Duodenal mucosa (tissue), 2 donors: ENCODE results near the gene NEO1.
"Not testable (repeated sequence)": the region's sequence is repeated elsewhere in the genome, so short reads cannot be mapped to it uniquely, and the experiment has no call there.

Source experiments
- H3K27ac ChIP-seq: one replicate; pipeline ENCODE4 v1.7.0; 2013; ENCODE audit warnings: low read depth, low read length
- H3K27me3 ChIP-seq, 2 donors: one replicate each; pipeline ENCODE4 v1.7.0; 2013; ENCODE audit warnings: low read length in 2 of 2, control low read depth in 1 of 2; ENCODE audit not compliant: insufficient read depth in 2 of 2, control insufficient read depth in 1 of 2
- H3K36me3 ChIP-seq, 2 donors: one replicate each; pipeline ENCODE4 v1.7.0; 2013; ENCODE audit warnings: low read length in 2 of 2, control low read depth in 1 of 2; ENCODE audit not compliant: insufficient read depth in 2 of 2, control insufficient read depth in 1 of 2
- H3K4me1 ChIP-seq, 2 donors: one replicate each; pipeline ENCODE4 v1.7.0; 2013; ENCODE audit warnings: low read length in 2 of 2, control low read depth in 1 of 2; ENCODE audit not compliant: insufficient read depth in 2 of 2, control insufficient read depth in 1 of 2
- H3K4me3 ChIP-seq, 2 donors: one replicate each; pipeline ENCODE4 v1.7.0; 2013; ENCODE audit warnings: low read length in 2 of 2, low read depth in 1 of 2
- H3K9ac ChIP-seq, 2 donors: one replicate each; pipeline ENCODE4 v1.7.0; 2013; ENCODE audit warnings: low read length in 2 of 2, low read depth in 1 of 2
- H3K9me3 ChIP-seq, 2 donors: one replicate each; pipeline ENCODE4 v1.7.0; 2013; ENCODE audit warnings: low read length in 2 of 2, control low read depth in 1 of 2; ENCODE audit not compliant: control insufficient read depth in 1 of 2

NEO1 gene

GRCh38 chr15:73291441-73291840, 239.2 kb downstream of the NEO1 start:
- no peaks in the 10 kb centered on the region for H3K9me3 ChIP-seq
- H3K36me3 ChIP-seq, result peaks cover 37 to 66% of the 10 kb centered on the region in 2 donors
- no peak overlapping the region for H3K4me3 ChIP-seq
- no peaks in the 10 kb centered on the region for H3K4me1 ChIP-seq
- no peak overlapping the region for H3K9ac ChIP-seq
- H3K27me3 ChIP-seq, result no peaks in the 10 kb centered on the region
- H3K27ac ChIP-seq, result no peak overlapping the region

DNA sequence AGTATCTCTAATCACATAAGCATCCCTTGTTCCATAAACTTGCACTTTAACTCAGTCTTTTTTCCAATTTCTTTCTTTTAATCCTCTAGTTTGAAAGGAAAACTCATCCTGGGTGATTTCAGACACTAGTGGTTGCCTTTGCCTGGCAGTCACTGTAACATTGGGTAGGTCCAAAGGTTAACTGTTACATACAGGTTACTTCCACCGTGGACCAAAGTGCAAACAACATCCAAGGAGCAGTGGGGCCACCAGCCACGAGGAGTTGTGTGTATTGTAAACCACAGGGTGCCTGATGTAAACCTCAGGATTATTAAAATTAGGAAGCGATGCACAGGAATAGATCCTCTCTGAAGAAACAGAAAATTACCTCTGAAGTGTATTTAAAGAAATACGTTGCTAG, 241.5 kb downstream of the NEO1 start:
- H3K4me1 ChIP-seq, result peaks cover 0 to 5% of the 10 kb centered on the region in 2 donors
- no peak overlapping the region for H3K9ac ChIP-seq
- H3K4me3 ChIP-seq, result no peak overlapping the region
- peaks cover 43 to 56% of the 10 kb centered on the region in 2 donors for H3K36me3 ChIP-seq
- no peak overlapping the region for H3K27ac ChIP-seq
- H3K9me3 ChIP-seq, result no peaks in the 10 kb centered on the region
- no peaks in the 10 kb centered on the region for H3K27me3 ChIP-seq

DNA sequence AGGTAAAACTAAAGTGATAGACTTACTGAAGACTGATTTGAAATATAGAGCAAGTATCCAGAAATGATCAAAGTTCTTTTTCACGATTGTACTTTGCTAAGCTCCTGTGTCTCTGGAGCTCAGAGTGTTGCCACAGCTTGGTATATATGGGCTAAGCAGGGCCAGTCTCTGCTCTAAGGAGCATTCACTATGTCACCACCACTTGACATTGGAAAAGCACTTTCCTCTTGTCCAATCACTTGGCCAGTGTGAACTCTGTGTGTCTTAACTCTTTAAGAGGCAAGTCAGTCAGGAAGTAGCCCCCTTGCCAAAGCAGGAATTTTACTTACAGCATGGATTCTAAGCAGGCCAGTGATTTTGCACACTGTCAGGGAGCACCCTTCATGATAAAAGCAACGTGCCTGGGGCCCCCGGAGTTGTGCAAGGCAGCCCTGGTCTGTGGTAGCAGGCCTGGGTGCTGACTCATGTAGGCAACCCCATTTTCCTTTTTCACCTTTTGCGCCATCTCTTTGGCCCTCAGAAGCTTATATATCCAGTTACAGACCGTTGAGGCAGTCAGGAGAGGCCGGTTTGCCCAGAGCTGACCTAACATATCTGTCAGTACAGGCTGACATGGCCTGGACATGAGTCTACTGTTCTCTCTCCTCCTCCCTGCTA, 243.5 kb downstream of the NEO1 start:
- no peak overlapping the region for H3K27ac ChIP-seq
- H3K4me3 ChIP-seq, result no peak overlapping the region
- no peaks in the 10 kb centered on the region for H3K27me3 ChIP-seq
- no peak overlapping the region for H3K9ac ChIP-seq
- peaks cover 38 to 46% of the 10 kb centered on the region in 2 donors for H3K36me3 ChIP-seq
- H3K9me3 ChIP-seq, result no peaks in the 10 kb centered on the region
- peaks cover 0 to 7% of the 10 kb centered on the region in 2 donors for H3K4me1 ChIP-seq

DNA sequence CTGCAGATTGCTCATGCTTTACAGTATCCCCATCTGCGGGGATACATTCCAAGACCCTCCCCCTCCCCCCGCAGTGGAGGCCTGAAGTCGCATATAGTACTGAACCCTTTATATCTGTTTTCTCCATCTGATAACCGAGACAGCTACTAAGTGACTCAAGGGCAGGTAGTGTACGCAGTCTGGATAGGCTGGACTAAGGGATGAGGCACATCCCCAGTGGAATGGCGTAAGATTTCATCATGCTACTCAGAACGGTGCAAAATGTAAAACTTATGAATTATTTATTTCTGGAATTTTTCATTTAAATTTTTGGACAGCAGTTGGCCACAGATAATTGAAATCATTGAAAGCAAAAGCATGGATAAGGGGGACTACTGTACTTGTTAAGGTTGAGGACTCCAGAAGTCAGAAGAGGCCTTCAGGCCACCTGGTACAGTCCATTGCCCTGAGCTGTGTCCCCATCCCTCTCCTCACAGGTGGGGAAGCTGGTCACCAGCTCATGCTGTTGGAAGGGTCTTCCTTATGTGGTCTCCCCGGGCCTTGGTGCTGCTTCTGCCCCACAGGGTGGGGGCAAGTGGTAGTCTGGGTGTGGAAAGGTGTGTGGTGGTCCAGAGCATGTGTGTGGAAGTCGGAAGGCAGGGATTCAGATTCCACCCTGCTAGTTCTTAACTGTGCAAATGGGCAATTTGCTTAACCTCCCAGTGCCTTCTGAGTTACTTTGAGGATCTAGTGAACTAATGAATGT, 244.5 kb downstream of the NEO1 start:
- Histone ChIP-seq H3K9me3 (no peaks in the 10 kb centered on the region), H3K4me3 (no peak overlapping the region), H3K27me3 (no peaks in the 10 kb centered on the region), H3K4me1 (peaks cover 0 to 7% of the 10 kb centered on the region in 2 donors), H3K9ac (no peak overlapping the region), H3K36me3 (peaks cover 42 to 53% of the 10 kb centered on the region in 2 donors), H3K27ac (no peak overlapping the region)

DNA sequence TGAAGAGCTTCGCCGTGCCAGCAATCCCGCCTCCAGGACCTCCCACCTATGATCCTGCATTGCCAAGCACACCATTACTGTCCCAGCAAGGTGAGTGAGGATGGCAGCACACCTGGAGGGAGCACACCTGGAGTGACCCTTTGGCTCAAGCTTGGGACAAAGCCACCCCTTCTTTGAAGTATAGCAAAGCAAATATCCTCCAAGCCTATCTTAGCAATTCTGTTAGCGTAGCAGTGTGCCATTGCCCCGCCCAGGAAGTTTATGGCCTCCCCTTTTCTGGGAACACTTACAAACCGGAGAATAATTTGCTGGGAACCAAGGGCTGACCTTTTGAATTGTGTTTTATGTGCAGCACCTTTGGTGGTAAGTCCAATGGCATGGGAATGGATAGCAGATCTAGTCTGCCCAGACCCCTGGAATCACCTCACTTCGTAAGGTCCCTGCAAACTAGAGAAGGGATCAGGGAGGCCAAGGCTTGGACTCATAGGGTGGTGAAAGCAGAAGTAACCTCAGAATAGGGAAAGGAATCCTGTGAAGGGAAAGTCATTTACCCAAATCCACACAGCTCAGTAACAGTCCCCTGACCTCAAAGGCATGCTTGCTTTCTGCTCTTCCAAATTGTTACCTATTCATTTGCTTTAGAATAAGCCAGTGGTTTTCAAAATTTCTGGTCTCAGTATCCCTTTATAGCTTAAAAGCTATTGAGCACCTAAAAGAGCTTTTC, 246.4 kb downstream of the NEO1 start:
- H3K27me3 ChIP-seq, result no peaks in the 10 kb centered on the region
- H3K9me3 ChIP-seq, result no peaks in the 10 kb centered on the region
- no peak overlapping the region for H3K4me3 ChIP-seq
- H3K27ac ChIP-seq, result no peak overlapping the region
- H3K36me3 ChIP-seq, result peaks cover 46 to 58% of the 10 kb centered on the region in 2 donors
- H3K9ac ChIP-seq, result no peak overlapping the region
- H3K4me1 ChIP-seq, result peaks cover 0 to 7% of the 10 kb centered on the region in 2 donors

DNA sequence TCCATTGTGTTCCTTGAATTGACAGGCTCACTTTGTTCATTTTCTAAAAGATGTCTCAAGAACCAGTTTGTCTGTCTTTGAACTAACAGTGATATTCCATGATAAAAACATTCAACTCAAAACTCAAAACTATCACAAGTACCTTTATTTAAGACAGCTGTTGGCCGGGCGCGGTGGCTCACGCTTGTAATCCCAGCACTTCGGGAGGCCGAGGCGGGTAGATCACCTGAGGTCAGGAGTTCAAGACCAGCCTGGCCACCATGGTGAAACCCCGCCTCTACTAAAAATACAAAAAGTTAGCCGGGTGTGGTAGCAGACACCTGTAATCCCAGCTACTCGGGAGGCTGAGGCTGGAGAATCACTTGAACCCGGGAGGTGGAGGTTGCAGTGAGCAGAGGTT, 248.0 kb downstream of the NEO1 start:
- not testable (repeated sequence) for H3K27me3 ChIP-seq, H3K4me1 ChIP-seq, H3K9me3 ChIP-seq, H3K9ac ChIP-seq, H3K4me3 ChIP-seq, H3K27ac ChIP-seq
- H3K36me3 ChIP-seq, result peaks cover 42 to 61% of the 10 kb centered on the region in 2 donors

GRCh38 chr15:73303636-73304035, 251.4 kb downstream of the NEO1 start:
- peaks cover 22 to 48% of the 10 kb centered on the region in 2 donors for H3K36me3 ChIP-seq
- no peak overlapping the region for H3K4me3 ChIP-seq

DNA sequence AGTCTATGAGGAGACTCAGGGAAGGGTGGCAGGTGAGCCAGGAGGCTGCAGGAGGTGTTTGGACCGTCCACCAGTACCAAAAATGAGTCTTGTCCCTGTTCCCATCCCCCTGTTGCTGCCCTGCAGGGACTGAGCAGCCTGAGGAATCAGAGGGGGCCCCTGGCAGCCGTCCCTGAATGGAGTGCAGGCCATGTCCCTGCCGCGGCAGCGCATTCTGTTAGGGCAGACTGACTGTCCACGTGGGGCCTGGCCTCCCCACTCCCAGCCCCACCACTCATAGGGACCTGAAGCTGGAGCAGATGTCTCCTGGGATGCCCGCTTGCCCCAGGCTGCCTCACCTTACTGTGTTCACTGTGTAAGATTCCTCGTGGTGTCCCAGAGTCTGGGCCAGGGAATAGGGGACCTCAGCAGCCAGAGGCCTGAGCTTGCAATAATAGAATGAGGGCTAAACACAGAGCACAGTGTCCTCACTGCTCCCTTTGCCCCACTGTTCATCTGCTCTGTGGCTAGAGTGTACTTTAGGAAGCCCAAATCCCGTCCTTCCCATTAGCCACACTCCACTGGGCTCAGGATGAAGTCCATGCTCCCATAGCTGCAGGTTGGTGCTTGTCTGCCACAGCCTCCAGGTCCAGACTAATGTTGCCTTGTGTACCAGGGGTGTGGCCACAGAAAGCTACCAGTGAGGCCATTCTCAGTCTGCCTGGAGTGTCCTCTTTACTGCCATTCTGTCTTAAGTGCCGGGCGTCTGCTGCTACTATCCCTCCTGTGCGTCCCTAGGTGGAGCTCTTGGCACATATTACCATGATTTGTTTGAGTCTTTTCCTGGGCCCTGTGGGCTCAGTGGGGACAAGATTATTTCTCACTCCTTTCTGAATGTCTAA, 253.3 kb downstream of the NEO1 start:
- no peaks in the 10 kb centered on the region for H3K9me3 ChIP-seq
- peaks cover 19 to 46% of the 10 kb centered on the region in 2 donors for H3K36me3 ChIP-seq
- H3K9ac ChIP-seq, result no peak overlapping the region
- H3K27ac ChIP-seq, result no peak overlapping the region
- no peaks in the 10 kb centered on the region for H3K27me3 ChIP-seq
- H3K4me1 ChIP-seq, result no peaks in the 10 kb centered on the region
- H3K4me3 ChIP-seq, result no peak overlapping the region

More at GRCh38 chr15:73303636-73304035, 251.4 kb downstream of the NEO1 start:
- H3K4me1 ChIP-seq, result peaks cover 0 to 3% of the 10 kb centered on the region in 2 donors
- no peak overlapping the region for H3K27ac ChIP-seq
- H3K9ac ChIP-seq, result no peak overlapping the region
- H3K27me3 ChIP-seq, result no peaks in the 10 kb centered on the region
- no peaks in the 10 kb centered on the region for H3K9me3 ChIP-seq

DNA sequence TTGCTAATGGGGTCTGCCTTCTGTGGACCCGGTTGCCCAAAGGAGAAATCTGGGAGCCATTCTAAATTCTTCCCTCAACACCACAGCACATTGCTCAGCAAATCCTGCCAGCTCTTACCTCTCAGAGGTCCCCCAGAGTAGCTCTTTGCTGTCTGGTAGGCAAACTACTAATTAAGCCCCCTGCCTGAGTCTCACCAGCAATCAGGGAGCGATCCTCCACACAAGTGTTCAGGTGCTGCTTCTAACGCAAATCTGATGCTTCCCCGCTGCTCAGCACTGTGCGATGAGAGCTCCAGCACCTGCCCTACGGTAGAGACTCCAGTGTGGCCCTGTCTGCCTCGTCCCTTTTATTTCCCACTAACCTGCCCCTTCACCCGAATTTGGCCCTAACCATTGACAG, 256.0 kb downstream of the NEO1 start:
- Histone ChIP-seq H3K9ac (no peak overlapping the region), H3K4me1 (no peaks in the 10 kb centered on the region), H3K27ac (no peak overlapping the region), H3K36me3 (peaks cover 5 to 21% of the 10 kb centered on the region in 2 donors), H3K9me3 (no peaks in the 10 kb centered on the region), H3K4me3 (no peak overlapping the region), H3K27me3 (no peaks in the 10 kb centered on the region)
